ENCODE results near the gene TMEM53.

TMEM53 gene

DNA sequence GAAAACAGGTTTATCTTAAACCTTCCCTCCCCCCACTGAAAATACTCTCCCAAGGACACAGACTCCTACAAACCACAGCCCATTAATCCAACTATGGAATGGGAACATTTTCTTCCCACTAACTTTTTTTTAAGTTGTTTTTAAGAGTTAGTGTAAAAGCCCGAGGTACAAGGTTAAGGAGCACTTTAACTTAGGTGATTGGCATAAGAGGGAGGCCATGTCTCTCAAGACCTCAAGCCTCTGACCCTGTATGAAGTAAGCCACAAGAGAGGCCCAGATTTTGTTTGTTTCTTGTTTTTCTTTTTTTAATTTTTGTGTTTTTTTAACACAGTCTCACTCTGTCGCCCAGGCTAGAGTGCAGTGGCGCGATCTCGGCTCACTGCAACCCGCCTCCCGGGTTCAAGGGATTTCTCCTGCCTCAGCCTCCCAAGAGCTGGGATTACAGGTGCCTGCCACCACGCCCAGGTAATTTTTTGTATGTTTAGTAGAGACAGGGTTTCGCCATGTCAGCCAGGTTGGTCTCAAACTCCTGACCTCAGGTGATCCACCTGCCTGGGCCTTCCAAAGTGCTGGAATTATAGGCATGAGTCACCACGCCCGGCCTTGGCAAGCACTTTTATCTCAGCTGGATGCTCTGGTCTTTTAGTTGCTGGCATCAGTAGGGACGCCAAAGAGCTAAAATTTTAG is 14.6 kb upstream of the TMEM53 start:
- TF ChIP-seq, protein P1, sequence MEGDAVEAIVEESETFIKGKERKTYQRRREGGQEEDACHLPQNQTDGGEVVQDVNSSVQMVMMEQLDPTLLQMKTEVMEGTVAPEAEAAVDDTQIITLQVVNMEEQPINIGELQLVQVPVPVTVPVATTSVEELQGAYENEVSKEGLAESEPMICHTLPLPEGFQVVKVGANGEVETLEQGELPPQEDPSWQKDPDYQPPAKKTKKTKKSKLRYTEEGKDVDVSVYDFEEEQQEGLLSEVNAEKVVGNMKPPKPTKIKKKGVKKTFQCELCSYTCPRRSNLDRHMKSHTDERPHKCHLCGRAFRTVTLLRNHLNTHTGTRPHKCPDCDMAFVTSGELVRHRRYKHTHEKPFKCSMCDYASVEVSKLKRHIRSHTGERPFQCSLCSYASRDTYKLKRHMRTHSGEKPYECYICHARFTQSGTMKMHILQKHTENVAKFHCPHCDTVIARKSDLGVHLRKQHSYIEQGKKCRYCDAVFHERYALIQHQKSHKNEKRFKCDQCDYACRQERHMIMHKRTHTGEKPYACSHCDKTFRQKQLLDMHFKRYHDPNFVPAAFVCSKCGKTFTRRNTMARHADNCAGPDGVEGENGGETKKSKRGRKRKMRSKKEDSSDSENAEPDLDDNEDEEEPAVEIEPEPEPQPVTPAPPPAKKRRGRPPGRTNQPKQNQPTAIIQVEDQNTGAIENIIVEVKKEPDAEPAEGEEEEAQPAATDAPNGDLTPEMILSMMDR (IDR thresholded peaks at IDR 0.05; ENCODE audit: insufficient read depth, low read length, missing control alignments), result no peak
- POLR2A ChIA-PET, result no interaction called here
- CTCF ChIA-PET, result interaction anchor here (1.8 kb wide), 1 partner anchor 28 kb away, joined by 6 read pairs; no protein-coding TSS in a partner anchor
- DNase-seq (ENCODE audit: low read depth, low spot score), result no peak
- H3K4me3 ChIP-seq (ENCODE audit: low read depth, low read length), result no peak overlapping the region

DNA sequence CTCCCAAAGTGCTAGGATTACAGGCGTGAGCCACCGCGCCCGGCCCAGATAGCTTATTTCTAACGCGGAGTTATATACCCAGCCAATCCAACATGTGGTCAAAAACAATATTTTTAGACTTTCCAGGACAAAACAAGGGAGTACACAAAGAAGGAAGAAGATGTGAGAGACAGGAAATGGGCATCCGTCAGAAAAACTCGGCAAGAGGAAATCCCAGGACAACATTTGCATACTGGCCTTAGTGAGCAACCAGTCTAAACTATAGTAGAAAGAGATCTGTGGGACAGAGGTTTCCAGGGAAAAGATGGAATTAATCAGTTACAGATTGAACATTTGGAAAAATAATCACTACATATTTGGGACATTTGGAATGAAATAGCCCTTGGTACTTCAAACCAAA is 11.6 kb upstream of the TMEM53 start:
- H3K4me3 ChIP-seq (ENCODE audit: low read depth, low read length), result no peak overlapping the region
- ChIA-PET POLR2A (no interaction called here), CTCF (interaction anchor here (1.3 to 1.7 kb wide), 2 partner anchors 10 to 33 kb away, joined by 4 read pairs; no protein-coding TSS in a partner anchor)
- no peak for DNase-seq (ENCODE audit: low read depth, low spot score)
- TF ChIP-seq, protein P1 (IDR thresholded peaks at IDR 0.05; ENCODE audit: insufficient read depth, low read length, missing control alignments), result no peak

DNA sequence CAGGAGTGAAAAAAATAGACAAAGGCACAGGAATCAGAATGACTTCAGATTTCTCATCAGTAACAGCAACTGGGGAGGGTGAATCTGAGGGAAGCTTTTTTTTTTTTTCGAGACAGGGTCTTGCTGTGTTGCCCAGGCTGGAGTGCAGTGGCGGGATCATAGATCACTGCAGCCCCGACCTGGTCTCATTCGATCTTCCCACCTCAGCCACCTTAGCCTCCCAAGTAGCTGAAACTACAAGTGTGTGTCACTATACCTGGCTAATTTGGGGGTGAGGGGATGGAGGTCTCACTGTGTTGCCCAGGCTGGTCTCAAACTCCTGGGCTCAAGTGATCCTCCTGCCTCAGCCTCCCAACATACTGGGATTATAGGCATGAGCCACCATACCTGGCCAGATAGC is 10.9 kb upstream of the TMEM53 start:
- TF ChIP-seq, protein P1 (IDR thresholded peaks at IDR 0.05; ENCODE audit: insufficient read depth, low read length, missing control alignments), result no peak
- POLR2A ChIA-PET, result no interaction called here
- DNase-seq (ENCODE audit: low read depth, low spot score), result no peak
- CTCF ChIA-PET, result interaction anchor here (1.3 to 1.7 kb wide), 3 partner anchors 9 to 38 kb away, joined by 4 read pairs; no protein-coding TSS in a partner anchor
- H3K4me3 ChIP-seq (ENCODE audit: low read depth, low read length), result no peak overlapping the region

DNA sequence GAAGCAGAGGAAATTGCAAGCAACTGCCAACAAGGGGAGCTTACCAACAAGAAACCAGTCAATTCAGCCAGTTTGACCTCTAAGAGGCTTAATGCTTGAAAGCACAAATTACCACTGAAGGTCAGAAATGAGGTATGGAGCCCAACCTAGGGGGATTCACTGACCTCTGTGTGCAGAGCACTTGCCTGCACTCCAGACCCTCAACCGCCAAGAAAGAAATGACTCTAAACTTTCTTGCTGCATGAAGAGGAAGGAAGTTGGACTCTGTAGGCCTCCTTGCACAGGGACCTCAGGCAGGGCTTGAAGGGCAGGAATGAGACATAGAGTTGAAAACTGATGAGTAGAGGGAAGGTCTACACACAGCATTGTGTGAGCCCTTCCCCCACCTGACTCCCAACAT is 10.2 kb upstream of the TMEM53 start:
- POLR2A ChIA-PET, result no interaction called here
- TF ChIP-seq, protein P1 (IDR thresholded peaks at IDR 0.05; ENCODE audit: insufficient read depth, low read length, missing control alignments), result no peak
- no peak for DNase-seq (ENCODE audit: low read depth, low spot score)
- H3K4me3 ChIP-seq (ENCODE audit: low read depth, low read length), result no peak overlapping the region
- CTCF ChIA-PET, result interaction anchor here (1.3 to 1.7 kb wide), 5 partner anchors 8 to 37 kb away, joined by 4 to 6 read pairs (median 4); partner anchors contain the start of genes ARMH1 and TMEM53

DNA sequence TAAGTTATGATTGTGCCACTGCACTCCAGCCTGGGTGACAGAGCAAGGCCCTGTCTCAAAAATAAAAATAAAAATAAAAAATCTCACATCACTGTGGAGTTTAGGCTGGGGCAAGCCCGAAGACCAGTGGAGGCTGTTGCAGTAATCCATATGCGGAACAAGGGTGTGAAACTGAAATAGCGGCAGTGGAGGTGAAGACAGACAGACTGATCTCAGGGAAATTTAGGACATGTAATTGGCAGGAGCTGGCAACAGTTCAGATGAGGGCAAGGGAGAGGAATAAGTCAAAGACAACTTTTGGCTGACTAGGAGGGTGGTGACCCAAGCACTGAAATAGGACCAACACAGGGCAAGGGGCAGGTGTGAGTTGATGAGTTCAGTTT is 8.6 kb upstream of the TMEM53 start:
- H3K4me3 ChIP-seq (ENCODE audit: low read depth, low read length), result no peak overlapping the region
- TF ChIP-seq, protein P1 (IDR thresholded peaks at IDR 0.05; ENCODE audit: insufficient read depth, low read length, missing control alignments), result no peak
- POLR2A ChIA-PET, result no interaction called here
- no peak for DNase-seq (ENCODE audit: low read depth, low spot score)
- CTCF ChIA-PET, result interaction anchor here (1.0 kb wide), 1 partner anchor 30 kb away, joined by 3 read pairs; no protein-coding TSS in a partner anchor

DNA sequence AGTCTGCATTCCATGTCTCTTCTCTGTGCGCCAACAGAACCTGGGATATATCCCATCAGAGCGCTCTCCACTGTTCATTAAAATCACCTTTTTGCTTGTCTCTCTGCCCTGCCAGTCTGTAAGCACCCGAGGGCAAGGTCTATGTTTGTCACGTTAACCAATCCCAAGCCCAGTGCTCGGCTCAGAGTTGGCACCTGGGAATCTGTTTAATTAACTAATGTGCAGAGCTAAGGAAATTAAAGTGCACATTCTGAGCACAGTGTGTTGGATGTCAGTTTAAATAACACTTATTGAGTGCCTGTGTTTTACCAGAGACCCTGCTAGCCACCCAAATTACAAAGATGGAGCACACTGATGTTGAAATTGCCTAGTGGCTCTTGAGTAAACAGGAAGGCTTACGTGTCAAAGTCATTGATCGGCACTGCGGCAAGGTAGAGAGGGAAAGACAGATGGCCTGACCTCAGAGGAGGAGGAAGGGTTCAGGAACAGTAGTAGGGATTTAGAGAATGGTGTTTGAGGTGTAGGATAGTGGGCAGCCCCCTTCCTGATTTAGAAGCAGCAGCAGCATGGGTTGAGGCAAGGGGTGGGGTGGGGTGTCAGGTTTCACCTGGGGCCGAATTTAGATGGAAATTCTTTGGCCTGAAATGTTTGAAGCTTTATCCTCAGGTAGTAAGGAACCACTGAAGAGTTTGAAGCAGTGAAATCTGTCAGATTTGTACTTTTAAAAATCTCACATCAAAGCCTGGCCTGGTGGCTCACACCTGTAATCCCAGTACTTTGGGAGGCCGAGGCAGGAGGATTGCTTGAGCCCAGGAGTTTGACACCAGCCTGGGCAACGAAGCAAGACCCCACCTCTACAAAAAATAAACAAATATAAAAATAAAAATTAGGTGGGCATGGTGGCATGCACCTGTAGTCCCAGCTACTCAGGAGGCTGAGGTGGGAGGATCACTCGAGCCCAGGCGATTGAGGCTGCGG is 7.9 kb upstream of the TMEM53 start:
- H3K4me3 ChIP-seq (ENCODE audit: low read depth, low read length), result no peak overlapping the region
- no peak for DNase-seq (ENCODE audit: low read depth, low spot score)
- ChIA-PET CTCF (interaction anchor here (0.9 to 1.0 kb wide), 2 partner anchors 31 to 49 kb away, joined by 3 read pairs; no protein-coding TSS in a partner anchor), POLR2A (no interaction called here)
- TF ChIP-seq, protein P1 (IDR thresholded peaks at IDR 0.05; ENCODE audit: insufficient read depth, low read length, missing control alignments), result no peak

All from AG04449 (cell line).